IMR-90 (cell line): ENCODE results near the gene CRY2. TPM values are rescaled to one million over a fixed set of nuclear protein-coding genes. Genes with fewer than 3 reads are reported as not detected.

ENCODE experiments used
- ATAC-seq: fragments of 200-7000 bp; cut with Tn5 transposase; 2 replicates; pipeline ENCODE4 v1.9.1; 2020; ENCODE audit warnings: low read depth, mild to moderate bottlenecking, moderate library complexity
- BruUV-seq: library from RNA; stranded (reverse); fragments of 400-500 nt; replicated peaks from 2 replicates; lab custom pipeline; 2021; lab: Mats Ljungman, UMichigan
- CTCF ChIA-PET: fragments of 300-600 bp; formaldehyde crosslinking; extraction: SDS; loops from one replicate; lab custom pipeline; 2021; ENCODE audit warnings: antibody characterized with exemption; lab: Yijun Ruan, JAX
- POLR2A ChIA-PET: fragments of 300-600 bp; sonication (Branson Sonifier 250); formaldehyde crosslinking; loops from one replicate; lab custom pipeline; 2022; ENCODE audit warnings: antibody characterized with exemption; ENCODE audit not compliant: unreplicated experiment; lab: Charles Lee
- DNase-seq: peaks from one replicate; pipeline ENCODE4 v3.0.0; 2013
- H2AFZ ChIP-seq: replicated peaks from 2 replicates; pipeline ENCODE3; 2013; ENCODE audit warnings: low read length, mild to moderate bottlenecking; ENCODE audit not compliant: poor library complexity
- H2AK5ac ChIP-seq: 2 replicates; pipeline ENCODE4 v1.6.1; 2013; ENCODE audit warnings: low read depth, low read length, inconsistent platforms
- H2AK9ac ChIP-seq: replicated peaks from 2 replicates; pipeline ENCODE3; 2013; ENCODE audit warnings: mild to moderate bottlenecking, low read depth, low read length, moderate library complexity; ENCODE audit not compliant: poor library complexity
- H2BK120ac ChIP-seq: 2 replicates; pipeline ENCODE4 v1.6.1; 2013; ENCODE audit warnings: low read depth, low read length, inconsistent platforms
- H2BK15ac ChIP-seq: 3 replicates; pipeline ENCODE4 v1.6.1; 2013; ENCODE audit warnings: low read depth, low read length, inconsistent platforms
- H2BK20ac ChIP-seq: 2 replicates; pipeline ENCODE4 v1.6.1; 2013; ENCODE audit warnings: low read depth, mild to moderate bottlenecking, inconsistent platforms, low read length, moderate library complexity
- H2BK5ac ChIP-seq: 2 replicates; pipeline ENCODE4 v1.6.1; 2013; ENCODE audit warnings: mild to moderate bottlenecking, low read depth, low read length, inconsistent platforms; ENCODE audit not compliant: poor library complexity, severe bottlenecking
- H3K14ac ChIP-seq: replicated peaks from 2 replicates; pipeline ENCODE4 v1.6.1; 2013; ENCODE audit warnings: low read depth, low read length, inconsistent platforms
- H3K18ac ChIP-seq: 2 replicates; pipeline ENCODE4 v1.6.1; 2013; ENCODE audit warnings: low read depth, low read length, control low read depth
- H3K23ac ChIP-seq: 2 replicates; pipeline ENCODE4 v1.6.1; 2013; ENCODE audit warnings: low read depth, low read length, inconsistent platforms
- H3K27ac ChIP-seq: 2 replicates; pipeline ENCODE4 v1.5.1; 2013; ENCODE audit warnings: mild to moderate bottlenecking, control low read depth, low read length; ENCODE audit not compliant: insufficient read depth
- H3K27me3 ChIP-seq: 2 replicates; pipeline ENCODE4 v1.6.1; 2013; ENCODE audit warnings: low read length; ENCODE audit not compliant: control insufficient read depth, insufficient read depth
- H3K36me3 ChIP-seq: 2 replicates; pipeline ENCODE4 v1.6.1; 2013; ENCODE audit warnings: low read length, mixed read lengths; ENCODE audit not compliant: control insufficient read depth, insufficient read depth
- H3K4ac ChIP-seq: 2 replicates; pipeline ENCODE4 v1.6.1; 2013; ENCODE audit warnings: low read depth, low read length, inconsistent platforms
- H3K4me1 ChIP-seq: 2 replicates; pipeline ENCODE4 v1.6.1; 2013; ENCODE audit warnings: low read length, mixed read lengths; ENCODE audit not compliant: control insufficient read depth, insufficient read depth
- H3K4me2 ChIP-seq: 2 replicates; pipeline ENCODE4 v1.6.1; 2013; ENCODE audit warnings: low read depth, mild to moderate bottlenecking, control low read depth, low read length, moderate library complexity
- H3K4me3 ChIP-seq: 2 replicates; pipeline ENCODE4 v1.5.1; 2013; ENCODE audit warnings: low read depth, mild to moderate bottlenecking, control low read depth, low read length, moderate library complexity; ENCODE audit not compliant: insufficient read depth
- H3K56ac ChIP-seq: 2 replicates; pipeline ENCODE4 v1.6.1; 2013; ENCODE audit warnings: low read length, inconsistent platforms; ENCODE audit not compliant: insufficient read depth; ENCODE audit errors: extremely low read depth
- H3K79me1 ChIP-seq, 2 experiments: 2 replicates each; pipeline ENCODE4 v1.6.1; 2013; ENCODE audit warnings: low read length in 2 of 2, inconsistent platforms in 1 of 2, low read depth in 1 of 2
- H3K9ac ChIP-seq: 2 replicates; pipeline ENCODE4 v1.6.1; 2013; ENCODE audit warnings: low read depth, low read length, control low read depth
- H3K9me1 ChIP-seq: 2 replicates; pipeline ENCODE4 v1.6.1; 2013; ENCODE audit warnings: low read length, inconsistent platforms; ENCODE audit not compliant: insufficient read depth
- H3K9me3 ChIP-seq: 2 replicates; pipeline ENCODE4 v1.6.1; 2013; ENCODE audit warnings: low read length; ENCODE audit not compliant: control insufficient read depth, insufficient read depth
- H4K20me1 ChIP-seq: 2 replicates; pipeline ENCODE4 v1.6.1; 2013; ENCODE audit warnings: low read length, inconsistent platforms; ENCODE audit not compliant: insufficient read depth
- H4K5ac ChIP-seq: 2 replicates; pipeline ENCODE4 v1.6.1; 2013; ENCODE audit warnings: mild to moderate bottlenecking, low read depth, low read length, control low read depth
- H4K8ac ChIP-seq, 2 experiments: 2 replicates each; pipeline ENCODE4 v1.6.1; 2013; ENCODE audit warnings: low read depth in 2 of 2, low read length in 2 of 2, control low read depth in 1 of 2, inconsistent platforms in 1 of 2
- H4K91ac ChIP-seq: 2 replicates; pipeline ENCODE4 v1.6.1; 2013; ENCODE audit warnings: low read depth, low read length, inconsistent platforms; ENCODE audit not compliant: insufficient read depth
- BHLHE40 ChIP-seq: fragments of 150-350 bp; IDR thresholded peaks from 2 replicates; pipeline ENCODE4 v1.6.1; 2016; ENCODE audit warnings: mild to moderate bottlenecking, low read depth, low read length
- CEBPB ChIP-seq: IDR thresholded peaks from 2 replicates; pipeline ENCODE4 v1.6.1; 2012; ENCODE audit warnings: low read depth, low read length, improper control_type of control experiment
- CHD1 ChIP-seq: IDR thresholded peaks from 2 replicates; pipeline ENCODE4 v1.6.1; 2012; ENCODE audit warnings: low read depth, low read length, improper control_type of control experiment
- FOS ChIP-seq: fragments of 150-350 bp; IDR thresholded peaks from 2 replicates; pipeline ENCODE4 v1.6.1; 2016; ENCODE audit warnings: low read depth, low read length
- MAFK ChIP-seq: IDR thresholded peaks from 2 replicates; pipeline ENCODE4 v1.6.1; 2012; ENCODE audit warnings: low read depth, low read length, improper control_type of control experiment
- MAZ ChIP-seq: IDR thresholded peaks from 2 replicates; pipeline ENCODE4 v1.6.1; 2012; ENCODE audit warnings: low read depth, mild to moderate bottlenecking, low read length, improper control_type of control experiment, moderate library complexity, borderline replicate concordance
- MXI1 ChIP-seq: IDR thresholded peaks from 2 replicates; pipeline ENCODE4 v1.6.1; 2012; ENCODE audit warnings: low read depth, mild to moderate bottlenecking, low read length, moderate library complexity, borderline replicate concordance
- NFE2L2 ChIP-seq: fragments of 150-350 bp; IDR thresholded peaks from 2 replicates; pipeline ENCODE4 v1.6.1; 2016; ENCODE audit warnings: low read depth, mild to moderate bottlenecking, low read length
- POLR2A ChIP-seq: IDR thresholded peaks from 2 replicates; pipeline ENCODE4 v1.6.1; 2012; ENCODE audit warnings: mild to moderate bottlenecking, low read depth, low read length
- RAD21 ChIP-seq: IDR thresholded peaks from 2 replicates; pipeline ENCODE4 v1.6.1; 2012; ENCODE audit warnings: low read length, improper control_type of control experiment
- RCOR1 ChIP-seq: IDR thresholded peaks from 2 replicates; pipeline ENCODE4 v1.6.1; 2012; ENCODE audit warnings: mild to moderate bottlenecking, low read length, improper control_type of control experiment; ENCODE audit not compliant: insufficient replicate concordance
- RFX5 ChIP-seq: IDR thresholded peaks from 2 replicates; pipeline ENCODE4 v1.8.0; 2012; ENCODE audit warnings: low read depth, mild to moderate bottlenecking, low read length, moderate library complexity
- SMC3 ChIP-seq: fragments of 150-350 bp; IDR thresholded peaks from 2 replicates; pipeline ENCODE4 v1.6.1; 2016; ENCODE audit warnings: low read depth, mild to moderate bottlenecking, antibody characterized with exemption, low read length, moderate library complexity
- USF2 ChIP-seq: fragments of 150-350 bp; IDR thresholded peaks from 2 replicates; pipeline ENCODE4 v1.6.1; 2017; ENCODE audit warnings: mild to moderate bottlenecking, antibody characterized with exemption, low read length, low read depth
- WGBS, 2 experiments: methylation state at CpG; one replicate each; pipeline versions ENCODE4 v1.1.5 to v1.1.7; 2013; ENCODE audit warnings: missing lambda C conversion rate in 2 of 2; ENCODE audit not compliant: insufficient read length in 1 of 2; ENCODE audit errors: extremely low coverage in 2 of 2; 5-methylcytosine and 5-hydroxymethylcytosine counted together
- dilution Hi-C: fragments of 300-500 bp; cut with HindIII; formaldehyde crosslinking; loops from one replicate; pipeline ENCODE4 v1.14.3; 2018; ENCODE audit warnings: low sequenced_read_pairs; ENCODE audit not compliant: unreplicated experiment
- in situ Hi-C: fragments of 300-500 bp; cut with MboI; formaldehyde crosslinking; loops from 3 replicates; pipeline ENCODE4 v1.14.3; 2019; ENCODE audit warnings: low sequenced_read_pairs, inconsistent platforms, mixed read lengths
- intact Hi-C: fragments of 100-400 bp; cut with micrococcal nuclease; formaldehyde crosslinking; loops from 2 replicates; pipeline ENCODE4 v1.10.0; 2022
- polyA plus RNA-seq, 3 experiments: library from polyadenylated mRNA; depleted of rRNA; stranded (reverse); fragments of >200 nt; gene quantifications; 2 replicates each; pipeline ENCODE4 v1.2.3, GENCODE V29; 2012; ENCODE audit warnings: low replicate concordance in 1 of 3
- total RNA-seq: library from RNA; depleted of rRNA; stranded (reverse); fragments of >200 nt; gene quantifications from 2 replicates; pipeline ENCODE4 v1.2.3, GENCODE V29; 2012
- TF ChIP-seq, protein P1 (sequence below): fragments of 150-350 bp; IDR thresholded peaks from 2 replicates; pipeline ENCODE4 v1.6.1; 2016; ENCODE audit warnings: low read depth, mild to moderate bottlenecking, low read length, moderate library complexity, borderline replicate concordance
- TF ChIP-seq, protein P2 (sequence below): conservative IDR thresholded peaks from 2 replicates; pipeline ENCODE4 v1.5.1; 2012; ENCODE audit warnings: mild to moderate bottlenecking, low read depth, low read length, improper control_type of control experiment

CRY2 gene
- total and polyA plus RNA-seq, 2 of the 4 experiments (the other 2 are of a cell fraction) = 12.2 to 13.1 TPM

- ChIA-PET POLR2A (no interaction called here), CTCF (no interaction called here)
- dilution Hi-C loops (no loop called here), intact Hi-C loops (no loop called here), in situ Hi-C loops (no loop called here)
- Histone ChIP-seq H3K4ac (no peak overlapping the region), H4K5ac (no peak overlapping the region), H2BK5ac (no peak overlapping the region), H3K27me3 (no peaks in the 10 kb centered on the region), H3K23ac (no peak overlapping the region), H3K56ac (no peak overlapping the region), H2BK15ac (no peak overlapping the region), H2BK120ac (no peak overlapping the region), H2AFZ (no peak overlapping the region), H3K9me3 (no peaks in the 10 kb centered on the region), H3K14ac (no peak overlapping the region), H2AK5ac (no peak overlapping the region), H3K9ac (no peak overlapping the region), H3K27ac (no peak overlapping the region), H3K9me1 (peaks cover 12% of the 10 kb centered on the region), H3K4me3 (no peak overlapping the region), H2BK20ac (no peak overlapping the region), H3K4me2 (no peak overlapping the region), H2AK9ac (no peak overlapping the region), H3K4me1 (peaks cover 17% of the 10 kb centered on the region), H4K8ac (no peak overlapping the region), H3K79me1 (peaks cover 18 to 82% of the 10 kb centered on the region in 2 experiments), H3K18ac (no peak overlapping the region), H4K91ac (no peak overlapping the region), H4K20me1 (peaks cover 44% of the 10 kb centered on the region), H3K36me3 (peaks cover 2% of the 10 kb centered on the region)
- WGBS, 2 experiments = 57% methylated on average over 1 of the region's 4 CpGs; no CpG with 5 or more reads in 1 of the 2 experiments
- no TSS peak for BruUV-seq
- ATAC-seq = no peak
- no peak for TF ChIP-seq NFE2L2
- TF ChIP-seq FOS = no peak
- no peak for TF ChIP-seq MAFK
- TF ChIP-seq MAZ = no peak
- TF ChIP-seq SMC3 = no peak
- no peak for TF ChIP-seq RAD21
- TF ChIP-seq CHD1 = no peak
- TF ChIP-seq BHLHE40 = no peak
- TF ChIP-seq, protein P1, sequence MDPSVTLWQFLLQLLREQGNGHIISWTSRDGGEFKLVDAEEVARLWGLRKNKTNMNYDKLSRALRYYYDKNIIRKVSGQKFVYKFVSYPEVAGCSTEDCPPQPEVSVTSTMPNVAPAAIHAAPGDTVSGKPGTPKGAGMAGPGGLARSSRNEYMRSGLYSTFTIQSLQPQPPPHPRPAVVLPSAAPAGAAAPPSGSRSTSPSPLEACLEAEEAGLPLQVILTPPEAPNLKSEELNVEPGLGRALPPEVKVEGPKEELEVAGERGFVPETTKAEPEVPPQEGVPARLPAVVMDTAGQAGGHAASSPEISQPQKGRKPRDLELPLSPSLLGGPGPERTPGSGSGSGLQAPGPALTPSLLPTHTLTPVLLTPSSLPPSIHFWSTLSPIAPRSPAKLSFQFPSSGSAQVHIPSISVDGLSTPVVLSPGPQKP = no peak
- TF ChIP-seq RCOR1 = no peak
- no peak for TF ChIP-seq CEBPB
- TF ChIP-seq MXI1 = no peak
- no peak for TF ChIP-seq USF2
- TF ChIP-seq RFX5 = no peak
- TF ChIP-seq, protein P2, sequence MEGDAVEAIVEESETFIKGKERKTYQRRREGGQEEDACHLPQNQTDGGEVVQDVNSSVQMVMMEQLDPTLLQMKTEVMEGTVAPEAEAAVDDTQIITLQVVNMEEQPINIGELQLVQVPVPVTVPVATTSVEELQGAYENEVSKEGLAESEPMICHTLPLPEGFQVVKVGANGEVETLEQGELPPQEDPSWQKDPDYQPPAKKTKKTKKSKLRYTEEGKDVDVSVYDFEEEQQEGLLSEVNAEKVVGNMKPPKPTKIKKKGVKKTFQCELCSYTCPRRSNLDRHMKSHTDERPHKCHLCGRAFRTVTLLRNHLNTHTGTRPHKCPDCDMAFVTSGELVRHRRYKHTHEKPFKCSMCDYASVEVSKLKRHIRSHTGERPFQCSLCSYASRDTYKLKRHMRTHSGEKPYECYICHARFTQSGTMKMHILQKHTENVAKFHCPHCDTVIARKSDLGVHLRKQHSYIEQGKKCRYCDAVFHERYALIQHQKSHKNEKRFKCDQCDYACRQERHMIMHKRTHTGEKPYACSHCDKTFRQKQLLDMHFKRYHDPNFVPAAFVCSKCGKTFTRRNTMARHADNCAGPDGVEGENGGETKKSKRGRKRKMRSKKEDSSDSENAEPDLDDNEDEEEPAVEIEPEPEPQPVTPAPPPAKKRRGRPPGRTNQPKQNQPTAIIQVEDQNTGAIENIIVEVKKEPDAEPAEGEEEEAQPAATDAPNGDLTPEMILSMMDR = no peak
- no peak for TF ChIP-seq POLR2A
- DNase-seq = no peak
Observed at GRCh38 chr11:45852018-45852711, 4.9 kb downstream of the CRY2 start.
